Measurements from ENCODE around the gene TNS2. TPM values are rescaled to one million over a fixed set of nuclear protein-coding genes. Genes with fewer than 3 reads are reported as not detected.

TNS2 gene
- total and polyA plus RNA-seq, 2 of the 13 experiments (the other 11 are each of a cell fraction or from before 2014, with no cell fraction given), result 8.9 to 20.4 TPM

DNA sequence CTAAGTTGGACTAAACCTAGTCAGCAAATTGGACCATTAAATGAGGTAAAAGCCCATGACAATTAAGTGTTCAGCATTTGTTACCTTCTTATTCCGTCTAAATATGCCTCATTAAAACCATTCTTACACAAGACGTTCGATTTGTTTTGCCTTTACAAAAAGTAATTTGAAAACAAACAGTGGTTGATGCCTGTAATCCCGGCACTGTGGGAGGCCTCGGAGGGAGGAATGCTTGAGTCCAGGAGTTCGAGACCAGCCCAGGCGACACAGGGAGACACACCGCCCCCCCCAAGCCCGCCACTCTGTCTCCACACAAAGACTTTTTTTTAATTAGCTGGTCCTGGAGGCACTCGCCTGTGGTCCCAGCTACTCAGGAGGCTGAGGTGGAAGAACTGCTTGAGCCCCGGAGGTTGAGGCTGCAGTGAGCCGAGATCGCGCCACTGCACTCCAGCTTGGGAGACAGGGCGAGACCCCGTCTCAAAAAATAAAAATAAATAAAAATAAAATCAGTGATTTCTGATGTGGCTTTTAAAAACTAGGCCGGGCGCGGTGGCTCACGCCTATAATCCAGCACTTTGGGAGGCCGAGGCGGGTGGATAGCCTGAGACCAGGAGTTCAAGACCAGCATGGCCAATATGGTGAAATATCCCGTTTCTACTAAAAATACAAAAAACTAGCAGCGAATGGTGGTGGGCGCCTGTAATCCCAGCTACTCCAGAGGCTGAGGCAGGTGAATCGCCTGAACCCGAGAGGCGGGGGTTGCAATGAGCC, 44.5 kb upstream of the TNS2 start (continued):
- TF ChIP-seq MLXIP (CRISPR knock-in tag; IDR thresholded peaks at IDR 0.05; ENCODE audit: borderline replicate concordance) (0 out of 2 replicates have a peak, but pooled peaks have one; percentile 16), JARID2 (CRISPR knock-in tag; IDR thresholded peaks at IDR 0.05; ENCODE audit: insufficient replicate concordance) (peak; percentile 21), TAF15 (IDR thresholded peaks at IDR 0.05; ENCODE audit: low read depth, low read length, poor library complexity, severe bottlenecking) (no peak), CHD4 (IDR thresholded peaks at IDR 0.05; ENCODE audit: borderline replicate concordance, low read length) (0 out of 2 replicates have a peak, but pooled peaks have one; percentile 57), MED8 (CRISPR knock-in tag; IDR thresholded peaks at IDR 0.05; ENCODE audit: insufficient replicate concordance) (no peak), SAFB2 (CRISPR knock-in tag; IDR thresholded peaks at IDR 0.05; ENCODE audit: borderline replicate concordance, low read depth) (no peak), ATF1 (CRISPR knock-in tag; IDR thresholded peaks at IDR 0.05) (no peak), TRIM22 (IDR thresholded peaks at IDR 0.05) (no peak), ZNF543 (CRISPR knock-in tag; IDR thresholded peaks at IDR 0.05) (peak; percentile 68; the same call in 1 of the 2 replicates), GABPB1 (CRISPR knock-in tag; IDR thresholded peaks at IDR 0.05) (no peak), THYN1 (CRISPR knock-in tag; IDR thresholded peaks at IDR 0.05; ENCODE audit: borderline replicate concordance, low read depth) (no peak), ZNF20 (CRISPR knock-in tag; IDR thresholded peaks at IDR 0.05) (no peak)
- TF ChIP-seq, protein P1, sequence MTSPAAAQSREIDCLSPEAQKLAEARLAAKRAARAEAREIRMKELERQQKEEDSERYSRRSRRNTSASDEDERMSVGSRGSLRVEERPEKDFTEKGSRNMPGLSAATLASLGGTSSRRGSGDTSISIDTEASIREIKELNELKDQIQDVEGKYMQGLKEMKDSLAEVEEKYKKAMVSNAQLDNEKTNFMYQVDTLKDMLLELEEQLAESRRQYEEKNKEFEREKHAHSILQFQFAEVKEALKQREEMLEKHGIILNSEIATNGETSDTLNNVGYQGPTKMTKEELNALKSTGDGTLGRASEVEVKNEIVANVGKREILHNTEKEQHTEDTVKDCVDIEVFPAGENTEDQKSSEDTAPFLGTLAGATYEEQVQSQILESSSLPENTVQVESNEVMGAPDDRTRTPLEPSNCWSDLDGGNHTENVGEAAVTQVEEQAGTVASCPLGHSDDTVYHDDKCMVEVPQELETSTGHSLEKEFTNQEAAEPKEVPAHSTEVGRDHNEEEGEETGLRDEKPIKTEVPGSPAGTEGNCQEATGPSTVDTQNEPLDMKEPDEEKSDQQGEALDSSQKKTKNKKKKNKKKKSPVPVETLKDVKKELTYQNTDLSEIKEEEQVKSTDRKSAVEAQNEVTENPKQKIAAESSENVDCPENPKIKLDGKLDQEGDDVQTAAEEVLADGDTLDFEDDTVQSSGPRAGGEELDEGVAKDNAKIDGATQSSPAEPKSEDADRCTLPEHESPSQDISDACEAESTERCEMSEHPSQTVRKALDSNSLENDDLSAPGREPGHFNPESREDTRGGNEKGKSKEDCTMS (CRISPR knock-in tag; conservative IDR thresholded peaks at IDR 0.05), result no peak
- TF ChIP-seq, protein P2, sequence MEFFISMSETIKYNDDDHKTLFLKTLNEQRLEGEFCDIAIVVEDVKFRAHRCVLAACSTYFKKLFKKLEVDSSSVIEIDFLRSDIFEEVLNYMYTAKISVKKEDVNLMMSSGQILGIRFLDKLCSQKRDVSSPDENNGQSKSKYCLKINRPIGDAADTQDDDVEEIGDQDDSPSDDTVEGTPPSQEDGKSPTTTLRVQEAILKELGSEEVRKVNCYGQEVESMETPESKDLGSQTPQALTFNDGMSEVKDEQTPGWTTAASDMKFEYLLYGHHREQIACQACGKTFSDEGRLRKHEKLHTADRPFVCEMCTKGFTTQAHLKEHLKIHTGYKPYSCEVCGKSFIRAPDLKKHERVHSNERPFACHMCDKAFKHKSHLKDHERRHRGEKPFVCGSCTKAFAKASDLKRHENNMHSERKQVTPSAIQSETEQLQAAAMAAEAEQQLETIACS (CRISPR knock-in tag; IDR thresholded peaks at IDR 0.05), result 0 out of 2 replicates have a peak, but pooled peaks have one; percentile 26

Measured in HepG2 (cell line).